ENCODE results near the gene EPB41L3.

GRCh38 chr18:5529471-5529870 is 14.3 kb downstream of the EPB41L3 start:
- TF ChIP-seq, protein P1, sequence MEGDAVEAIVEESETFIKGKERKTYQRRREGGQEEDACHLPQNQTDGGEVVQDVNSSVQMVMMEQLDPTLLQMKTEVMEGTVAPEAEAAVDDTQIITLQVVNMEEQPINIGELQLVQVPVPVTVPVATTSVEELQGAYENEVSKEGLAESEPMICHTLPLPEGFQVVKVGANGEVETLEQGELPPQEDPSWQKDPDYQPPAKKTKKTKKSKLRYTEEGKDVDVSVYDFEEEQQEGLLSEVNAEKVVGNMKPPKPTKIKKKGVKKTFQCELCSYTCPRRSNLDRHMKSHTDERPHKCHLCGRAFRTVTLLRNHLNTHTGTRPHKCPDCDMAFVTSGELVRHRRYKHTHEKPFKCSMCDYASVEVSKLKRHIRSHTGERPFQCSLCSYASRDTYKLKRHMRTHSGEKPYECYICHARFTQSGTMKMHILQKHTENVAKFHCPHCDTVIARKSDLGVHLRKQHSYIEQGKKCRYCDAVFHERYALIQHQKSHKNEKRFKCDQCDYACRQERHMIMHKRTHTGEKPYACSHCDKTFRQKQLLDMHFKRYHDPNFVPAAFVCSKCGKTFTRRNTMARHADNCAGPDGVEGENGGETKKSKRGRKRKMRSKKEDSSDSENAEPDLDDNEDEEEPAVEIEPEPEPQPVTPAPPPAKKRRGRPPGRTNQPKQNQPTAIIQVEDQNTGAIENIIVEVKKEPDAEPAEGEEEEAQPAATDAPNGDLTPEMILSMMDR (IDR thresholded peaks at IDR 0.05; ENCODE audit: poor library complexity, severe bottlenecking), result no peak
- TF ChIP-seq POLR2AphosphoS5 (IDR thresholded peaks at IDR 0.05) (no peak), TAF1 (IDR thresholded peaks at IDR 0.05; ENCODE audit: low read depth) (no peak), EP300 (conservative IDR thresholded peaks at IDR 0.05; ENCODE audit: poor library complexity, severe bottlenecking) (no peak)
- TF ChIP-seq, protein P2, sequence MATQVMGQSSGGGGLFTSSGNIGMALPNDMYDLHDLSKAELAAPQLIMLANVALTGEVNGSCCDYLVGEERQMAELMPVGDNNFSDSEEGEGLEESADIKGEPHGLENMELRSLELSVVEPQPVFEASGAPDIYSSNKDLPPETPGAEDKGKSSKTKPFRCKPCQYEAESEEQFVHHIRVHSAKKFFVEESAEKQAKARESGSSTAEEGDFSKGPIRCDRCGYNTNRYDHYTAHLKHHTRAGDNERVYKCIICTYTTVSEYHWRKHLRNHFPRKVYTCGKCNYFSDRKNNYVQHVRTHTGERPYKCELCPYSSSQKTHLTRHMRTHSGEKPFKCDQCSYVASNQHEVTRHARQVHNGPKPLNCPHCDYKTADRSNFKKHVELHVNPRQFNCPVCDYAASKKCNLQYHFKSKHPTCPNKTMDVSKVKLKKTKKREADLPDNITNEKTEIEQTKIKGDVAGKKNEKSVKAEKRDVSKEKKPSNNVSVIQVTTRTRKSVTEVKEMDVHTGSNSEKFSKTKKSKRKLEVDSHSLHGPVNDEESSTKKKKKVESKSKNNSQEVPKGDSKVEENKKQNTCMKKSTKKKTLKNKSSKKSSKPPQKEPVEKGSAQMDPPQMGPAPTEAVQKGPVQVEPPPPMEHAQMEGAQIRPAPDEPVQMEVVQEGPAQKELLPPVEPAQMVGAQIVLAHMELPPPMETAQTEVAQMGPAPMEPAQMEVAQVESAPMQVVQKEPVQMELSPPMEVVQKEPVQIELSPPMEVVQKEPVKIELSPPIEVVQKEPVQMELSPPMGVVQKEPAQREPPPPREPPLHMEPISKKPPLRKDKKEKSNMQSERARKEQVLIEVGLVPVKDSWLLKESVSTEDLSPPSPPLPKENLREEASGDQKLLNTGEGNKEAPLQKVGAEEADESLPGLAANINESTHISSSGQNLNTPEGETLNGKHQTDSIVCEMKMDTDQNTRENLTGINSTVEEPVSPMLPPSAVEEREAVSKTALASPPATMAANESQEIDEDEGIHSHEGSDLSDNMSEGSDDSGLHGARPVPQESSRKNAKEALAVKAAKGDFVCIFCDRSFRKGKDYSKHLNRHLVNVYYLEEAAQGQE (IDR thresholded peaks at IDR 0.05; ENCODE audit: borderline replicate concordance), result no peak

All from neural cell (in vitro differentiated cells).